ENCODE data around the gene TLE6. TPM values are rescaled to one million over a fixed set of nuclear protein-coding genes. Genes with fewer than 3 reads are reported as not detected.

Gene TLE6
- total and polyA plus RNA-seq, 2 of the 4 experiments (the other 2 are of a cell fraction), result under 0.01 to 0.17 TPM

DNA sequence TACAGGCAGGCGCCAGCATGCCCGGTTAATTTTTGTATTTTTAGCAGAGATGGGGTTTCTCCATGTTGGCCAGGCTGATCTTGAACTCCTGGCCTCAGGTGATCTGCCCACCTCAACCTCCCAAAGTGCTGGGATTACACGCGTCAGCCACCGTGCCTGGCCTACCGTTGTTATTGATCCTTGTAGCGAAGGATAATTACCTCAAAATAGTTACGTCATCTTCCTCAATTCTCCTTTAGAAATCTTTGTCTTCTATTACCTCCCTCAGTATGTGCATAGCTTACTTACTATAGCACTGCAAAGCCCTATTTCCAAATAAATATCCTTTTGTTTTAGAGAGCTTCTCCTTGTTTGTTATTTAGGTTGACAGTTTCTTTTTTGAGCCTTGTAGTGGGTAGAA, 9.4 kb upstream of the TLE6 start:
- Histone ChIP-seq H4K20me1 (ENCODE audit: insufficient read depth, low read length) (no peaks in the 10 kb centered on the region), H4K5ac (ENCODE audit: low read depth, low read length) (no peak overlapping the region), H2BK20ac (ENCODE audit: low read depth, low read length) (no peak overlapping the region), H3K9me1 (ENCODE audit: insufficient read depth, low read length) (no peaks in the 10 kb centered on the region), H3K27ac (ENCODE audit: insufficient read depth, low read length) (no peak overlapping the region), H3K14ac (replicated peaks; ENCODE audit: low read depth, low read length) (no peak overlapping the region), H3K4me2 (ENCODE audit: low read depth, low read length) (no peak overlapping the region), H3K4ac (ENCODE audit: low read depth, low read length) (no peak overlapping the region), H3K9me3 (ENCODE audit: control insufficient read depth, insufficient read depth, low read length) (no peaks in the 10 kb centered on the region), H2BK120ac (ENCODE audit: low read depth, low read length) (no peak overlapping the region), H2AK9ac (replicated peaks; ENCODE audit: low read depth, low read length, poor library complexity) (no peak overlapping the region), H2AK5ac (ENCODE audit: low read depth, low read length) (no peak overlapping the region), H4K91ac (ENCODE audit: insufficient read depth, low read depth, low read length) (no peak overlapping the region), H3K36me3 (ENCODE audit: control insufficient read depth, insufficient read depth, low read length) (no peaks in the 10 kb centered on the region), H4K8ac (ENCODE audit: low read depth in 2 of 2, low read length in 2 of 2) (no peak overlapping the region), H3K79me1 (ENCODE audit: low read depth in 1 of 2, low read length in 2 of 2) (no peaks in the 10 kb centered on the region), H3K23ac (ENCODE audit: low read depth, low read length) (no peak overlapping the region), H2BK5ac (ENCODE audit: low read depth, low read length, poor library complexity, severe bottlenecking) (no peak overlapping the region), H3K27me3 (ENCODE audit: control insufficient read depth, insufficient read depth, low read length) (no peaks in the 10 kb centered on the region; the same call in 1 of the 2 replicates), H3K4me1 (ENCODE audit: control insufficient read depth, insufficient read depth, low read length) (peaks cover 4% of the 10 kb centered on the region; the same call in 1 of the 2 replicates), H2AFZ (replicated peaks; ENCODE audit: low read length, poor library complexity) (no peak overlapping the region), H3K18ac (ENCODE audit: low read depth, low read length) (no peak overlapping the region), H3K4me3 (ENCODE audit: insufficient read depth, low read depth, low read length) (no peak overlapping the region), H3K56ac (ENCODE audit: extremely low read depth, insufficient read depth, low read length) (no peak overlapping the region), H3K9ac (ENCODE audit: low read depth, low read length) (no peak overlapping the region), H2BK15ac (ENCODE audit: low read depth, low read length) (no peak overlapping the region)
- WGBS, 2 experiments (ENCODE audit: extremely low coverage in 2 of 2, insufficient read length in 1 of 2), result no CpG with 5 or more reads among the region's 8 CpGs
- DNase-seq (no peak), ATAC-seq (ENCODE audit: low read depth) (no peak)
- POLR2A ChIA-PET (ENCODE audit: unreplicated experiment), result no interaction called here
- in situ Hi-C loops (cut with MboI; ENCODE audit: low sequenced_read_pairs) (loop anchor here (25.0 kb wide), 1 partner anchor 519 kb away; the partner anchor contains the start of genes SMIM24 and SMIM44), intact Hi-C loops (cut with micrococcal nuclease) (no loop called here), dilution Hi-C loops (cut with HindIII; ENCODE audit: low sequenced_read_pairs, unreplicated experiment) (no loop called here)
- BruUV-seq (replicated peaks), result no TSS peak
- no peak for TF ChIP-seq CHD1 (IDR thresholded peaks at IDR 0.05; ENCODE audit: low read depth, low read length)
- no peak for TF ChIP-seq MAZ (IDR thresholded peaks at IDR 0.05; ENCODE audit: borderline replicate concordance, low read depth, low read length)
- TF ChIP-seq MXI1 (IDR thresholded peaks at IDR 0.05; ENCODE audit: borderline replicate concordance, low read depth, low read length), result no peak
- no peak for TF ChIP-seq RCOR1 (IDR thresholded peaks at IDR 0.05; ENCODE audit: insufficient replicate concordance, low read length)
- TF ChIP-seq SMC3 (IDR thresholded peaks at IDR 0.05; ENCODE audit: low read depth, low read length), result no peak
- no peak for TF ChIP-seq RFX5 (IDR thresholded peaks at IDR 0.05; ENCODE audit: low read depth, low read length)
- TF ChIP-seq, protein P1, sequence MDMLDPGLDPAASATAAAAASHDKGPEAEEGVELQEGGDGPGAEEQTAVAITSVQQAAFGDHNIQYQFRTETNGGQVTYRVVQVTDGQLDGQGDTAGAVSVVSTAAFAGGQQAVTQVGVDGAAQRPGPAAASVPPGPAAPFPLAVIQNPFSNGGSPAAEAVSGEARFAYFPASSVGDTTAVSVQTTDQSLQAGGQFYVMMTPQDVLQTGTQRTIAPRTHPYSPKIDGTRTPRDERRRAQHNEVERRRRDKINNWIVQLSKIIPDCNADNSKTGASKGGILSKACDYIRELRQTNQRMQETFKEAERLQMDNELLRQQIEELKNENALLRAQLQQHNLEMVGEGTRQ (IDR thresholded peaks at IDR 0.05; ENCODE audit: low read depth, low read length), result no peak
- TF ChIP-seq NFE2L2 (IDR thresholded peaks at IDR 0.05; ENCODE audit: low read depth, low read length), result no peak
- TF ChIP-seq MAFK (IDR thresholded peaks at IDR 0.05; ENCODE audit: low read depth, low read length), result no peak
- no peak for TF ChIP-seq CEBPB (IDR thresholded peaks at IDR 0.05; ENCODE audit: low read depth, low read length)
- TF ChIP-seq, protein P2, sequence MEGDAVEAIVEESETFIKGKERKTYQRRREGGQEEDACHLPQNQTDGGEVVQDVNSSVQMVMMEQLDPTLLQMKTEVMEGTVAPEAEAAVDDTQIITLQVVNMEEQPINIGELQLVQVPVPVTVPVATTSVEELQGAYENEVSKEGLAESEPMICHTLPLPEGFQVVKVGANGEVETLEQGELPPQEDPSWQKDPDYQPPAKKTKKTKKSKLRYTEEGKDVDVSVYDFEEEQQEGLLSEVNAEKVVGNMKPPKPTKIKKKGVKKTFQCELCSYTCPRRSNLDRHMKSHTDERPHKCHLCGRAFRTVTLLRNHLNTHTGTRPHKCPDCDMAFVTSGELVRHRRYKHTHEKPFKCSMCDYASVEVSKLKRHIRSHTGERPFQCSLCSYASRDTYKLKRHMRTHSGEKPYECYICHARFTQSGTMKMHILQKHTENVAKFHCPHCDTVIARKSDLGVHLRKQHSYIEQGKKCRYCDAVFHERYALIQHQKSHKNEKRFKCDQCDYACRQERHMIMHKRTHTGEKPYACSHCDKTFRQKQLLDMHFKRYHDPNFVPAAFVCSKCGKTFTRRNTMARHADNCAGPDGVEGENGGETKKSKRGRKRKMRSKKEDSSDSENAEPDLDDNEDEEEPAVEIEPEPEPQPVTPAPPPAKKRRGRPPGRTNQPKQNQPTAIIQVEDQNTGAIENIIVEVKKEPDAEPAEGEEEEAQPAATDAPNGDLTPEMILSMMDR (conservative IDR thresholded peaks at IDR 0.05; ENCODE audit: low read depth, low read length), result no peak
- TF ChIP-seq, protein P3, sequence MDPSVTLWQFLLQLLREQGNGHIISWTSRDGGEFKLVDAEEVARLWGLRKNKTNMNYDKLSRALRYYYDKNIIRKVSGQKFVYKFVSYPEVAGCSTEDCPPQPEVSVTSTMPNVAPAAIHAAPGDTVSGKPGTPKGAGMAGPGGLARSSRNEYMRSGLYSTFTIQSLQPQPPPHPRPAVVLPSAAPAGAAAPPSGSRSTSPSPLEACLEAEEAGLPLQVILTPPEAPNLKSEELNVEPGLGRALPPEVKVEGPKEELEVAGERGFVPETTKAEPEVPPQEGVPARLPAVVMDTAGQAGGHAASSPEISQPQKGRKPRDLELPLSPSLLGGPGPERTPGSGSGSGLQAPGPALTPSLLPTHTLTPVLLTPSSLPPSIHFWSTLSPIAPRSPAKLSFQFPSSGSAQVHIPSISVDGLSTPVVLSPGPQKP (IDR thresholded peaks at IDR 0.05; ENCODE audit: borderline replicate concordance, low read depth, low read length), result no peak
- no peak for TF ChIP-seq BHLHE40 (IDR thresholded peaks at IDR 0.05; ENCODE audit: low read depth, low read length)
- TF ChIP-seq POLR2A (IDR thresholded peaks at IDR 0.05; ENCODE audit: low read depth, low read length), result no peak
- no peak for TF ChIP-seq FOS (IDR thresholded peaks at IDR 0.05; ENCODE audit: low read depth, low read length)
- CTCF ChIA-PET, result no interaction called here
